Measurements from ENCODE around the gene PPIP5K1. TPM values are rescaled to one million over a fixed set of nuclear protein-coding genes. Genes with fewer than 3 reads are reported as not detected.

PPIP5K1 gene
- total and polyA plus RNA-seq, 7 donors, result 4.5 to 37.3 (median 19.3) TPM

DNA sequence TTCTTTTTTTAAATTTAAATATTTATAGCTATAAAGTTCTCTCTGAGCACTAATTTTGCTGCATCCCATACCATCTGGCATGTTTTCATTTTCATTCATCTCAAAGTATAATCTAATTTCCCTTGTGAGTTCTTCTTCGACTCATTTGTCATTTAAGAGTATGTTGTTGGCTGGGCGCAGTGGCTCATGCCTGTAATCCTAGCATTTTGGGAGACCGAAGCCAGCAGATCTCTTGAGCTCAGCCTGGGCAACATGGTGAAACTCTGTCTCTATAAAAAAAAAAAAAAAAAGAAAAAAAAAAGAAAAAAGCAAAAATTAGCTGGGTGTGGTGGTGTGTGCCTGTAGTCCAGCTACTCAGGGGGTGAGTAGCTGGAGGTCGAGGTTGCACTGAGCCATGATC, 37.8 kb downstream of the PPIP5K1 start:
- no peak for ATAC-seq
- intact Hi-C loops (cut with DNase I), result no loop called here
- Histone ChIP-seq H3K9me3 (peaks cover 4% of the 10 kb centered on the region), H3K27me3 (ENCODE audit: insufficient read depth in 3 of 3, low read length in 2 of 3) (no peaks in the 10 kb centered on the region), H3K36me3 (ENCODE audit: insufficient read depth in 1 of 2, low read depth in 1 of 2) (peaks cover 0 to 50% of the 10 kb centered on the region in 2 donors), H3K4me1 (no peaks in the 10 kb centered on the region), H3K27ac (no peak overlapping the region), H3K4me3 (no peak overlapping the region)
- TF ChIP-seq, protein P1, sequence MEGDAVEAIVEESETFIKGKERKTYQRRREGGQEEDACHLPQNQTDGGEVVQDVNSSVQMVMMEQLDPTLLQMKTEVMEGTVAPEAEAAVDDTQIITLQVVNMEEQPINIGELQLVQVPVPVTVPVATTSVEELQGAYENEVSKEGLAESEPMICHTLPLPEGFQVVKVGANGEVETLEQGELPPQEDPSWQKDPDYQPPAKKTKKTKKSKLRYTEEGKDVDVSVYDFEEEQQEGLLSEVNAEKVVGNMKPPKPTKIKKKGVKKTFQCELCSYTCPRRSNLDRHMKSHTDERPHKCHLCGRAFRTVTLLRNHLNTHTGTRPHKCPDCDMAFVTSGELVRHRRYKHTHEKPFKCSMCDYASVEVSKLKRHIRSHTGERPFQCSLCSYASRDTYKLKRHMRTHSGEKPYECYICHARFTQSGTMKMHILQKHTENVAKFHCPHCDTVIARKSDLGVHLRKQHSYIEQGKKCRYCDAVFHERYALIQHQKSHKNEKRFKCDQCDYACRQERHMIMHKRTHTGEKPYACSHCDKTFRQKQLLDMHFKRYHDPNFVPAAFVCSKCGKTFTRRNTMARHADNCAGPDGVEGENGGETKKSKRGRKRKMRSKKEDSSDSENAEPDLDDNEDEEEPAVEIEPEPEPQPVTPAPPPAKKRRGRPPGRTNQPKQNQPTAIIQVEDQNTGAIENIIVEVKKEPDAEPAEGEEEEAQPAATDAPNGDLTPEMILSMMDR (IDR thresholded peaks at IDR 0.05), result no peak
- 85 to 92% (median 90%) methylated on average over 4 of the region's 4 CpGs for WGBS, 3 donors
- no peak for DNase-seq

DNA sequence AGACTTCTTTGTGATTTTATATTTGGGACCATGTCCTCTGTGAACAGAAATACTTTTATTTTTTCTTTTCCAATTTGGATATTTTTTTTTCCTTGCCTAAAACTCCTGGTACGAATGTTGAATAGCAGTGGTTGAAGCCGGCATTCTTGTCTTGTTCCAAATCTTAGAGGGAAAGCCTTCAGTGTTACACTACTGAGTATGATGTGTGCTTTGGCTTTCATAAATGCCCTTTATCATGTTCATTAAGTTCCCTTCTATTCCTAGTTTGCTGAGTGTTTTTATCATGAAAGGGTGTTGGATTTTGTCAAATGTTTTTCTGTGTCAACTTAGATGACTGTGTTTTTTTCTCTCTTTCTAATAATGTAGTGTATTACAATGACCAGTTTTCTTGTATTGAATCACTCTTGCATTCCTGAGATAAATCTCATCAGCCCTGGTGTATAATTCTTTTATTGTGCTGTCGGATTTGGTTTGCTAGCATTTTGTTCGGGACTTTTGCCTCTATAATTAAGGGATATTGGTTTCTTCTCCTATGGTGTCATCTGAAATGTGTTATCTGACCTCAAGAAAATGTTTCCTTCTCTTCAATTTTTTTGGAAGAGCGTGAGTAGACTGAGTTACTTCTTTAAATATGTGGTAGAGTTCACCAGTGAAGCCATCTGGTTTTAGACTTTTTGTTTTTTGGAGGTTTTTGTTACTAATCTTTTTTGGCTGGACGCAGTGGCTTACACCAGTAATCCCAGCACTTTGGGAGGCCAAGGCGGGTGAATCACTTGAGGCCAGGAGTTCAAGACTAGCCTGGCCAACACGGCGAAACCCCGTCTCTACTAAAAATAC, 39.3 kb downstream of the PPIP5K1 start:
- ATAC-seq, result no peak
- WGBS, 3 donors, result 61 to 75% (median 70%) methylated on average over 10 of the region's 10 CpGs
- peak in 1 of 2 donors; percentile 30 for DNase-seq
- TF ChIP-seq, protein P1 (IDR thresholded peaks at IDR 0.05), result no peak
- Histone ChIP-seq H3K36me3 (ENCODE audit: insufficient read depth in 1 of 2, low read depth in 1 of 2) (peaks cover 0 to 38% of the 10 kb centered on the region in 2 donors), H3K27me3 (ENCODE audit: insufficient read depth in 3 of 3, low read length in 2 of 3) (no peaks in the 10 kb centered on the region), H3K9me3 (peaks cover 4% of the 10 kb centered on the region), H3K27ac (no peak overlapping the region), H3K4me3 (no peak overlapping the region), H3K4me1 (no peaks in the 10 kb centered on the region)
- intact Hi-C loops (cut with DNase I), result no loop called here

DNA sequence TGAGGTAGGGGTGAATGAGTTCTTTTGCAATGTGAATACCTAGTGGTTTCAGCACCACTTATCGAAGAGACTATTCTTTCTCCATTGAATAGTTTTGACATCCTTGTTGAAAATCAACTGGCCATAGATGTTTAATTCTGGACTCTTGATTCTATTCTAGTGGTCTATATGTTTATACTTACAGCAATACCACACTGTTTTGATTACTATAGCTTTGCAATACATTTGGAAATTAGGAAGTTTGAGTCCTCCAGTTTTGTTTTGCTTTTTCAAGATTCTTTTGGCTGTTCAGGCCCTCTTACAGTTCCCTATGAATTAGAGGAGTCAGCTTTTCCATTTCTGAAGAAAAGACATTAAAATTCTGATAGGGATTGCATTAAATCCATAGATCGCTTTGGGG, 42.5 kb downstream of the PPIP5K1 start:
- H3K9me3 ChIP-seq, result peaks cover 4% of the 10 kb centered on the region
- H3K4me3 ChIP-seq, result no peak overlapping the region
- no peak overlapping the region for H3K27ac ChIP-seq
- no peaks in the 10 kb centered on the region for H3K4me1 ChIP-seq
- no peaks in the 10 kb centered on the region for H3K27me3 ChIP-seq (ENCODE audit: insufficient read depth in 3 of 3, low read length in 2 of 3)
- peaks cover 0 to 16% of the 10 kb centered on the region in 2 donors for H3K36me3 ChIP-seq (ENCODE audit: insufficient read depth in 1 of 2, low read depth in 1 of 2)
- intact Hi-C loops (cut with DNase I), result no loop called here
- TF ChIP-seq, protein P1 (IDR thresholded peaks at IDR 0.05), result no peak
- ATAC-seq (no peak), DNase-seq (no peak)
- 97 to 100% (median 99%) methylated on average over 2 of the region's 2 CpGs for WGBS, 3 donors

DNA sequence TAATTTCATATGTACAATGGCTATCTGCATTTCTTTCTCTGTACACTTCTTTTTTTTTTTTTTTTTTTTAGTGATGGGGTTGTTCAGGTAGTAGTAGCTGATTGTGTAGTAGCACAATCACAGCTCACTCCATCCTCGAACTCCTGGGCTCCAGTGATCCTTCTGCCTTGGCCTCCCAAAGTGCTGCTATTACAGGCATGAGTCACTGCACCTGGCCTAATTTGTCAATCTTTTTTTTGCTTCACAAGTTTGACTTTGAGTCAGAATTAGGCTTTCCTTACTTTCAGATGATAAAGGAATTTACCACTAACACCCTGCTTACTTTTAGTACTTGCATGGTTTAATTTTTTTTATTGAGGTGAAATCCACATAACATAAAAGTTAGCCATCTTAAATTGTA, 44.6 kb downstream of the PPIP5K1 start:
- WGBS, 3 donors, result 41 to 63% (median 56%) methylated on average over 1 of the region's 1 CpG
- no peak for DNase-seq
- H3K9me3 ChIP-seq, result peaks cover 4% of the 10 kb centered on the region
- intact Hi-C loops (cut with DNase I), result no loop called here
- no peaks in the 10 kb centered on the region for H3K27me3 ChIP-seq (ENCODE audit: insufficient read depth in 3 of 3, low read length in 2 of 3)
- ATAC-seq, result no peak
- peaks cover 0 to 16% of the 10 kb centered on the region in 2 donors for H3K36me3 ChIP-seq (ENCODE audit: insufficient read depth in 1 of 2, low read depth in 1 of 2)
- no peak overlapping the region for H3K4me3 ChIP-seq
- TF ChIP-seq, protein P1 (IDR thresholded peaks at IDR 0.05), result no peak
- H3K4me1 ChIP-seq, result no peaks in the 10 kb centered on the region
- H3K27ac ChIP-seq, result no peak overlapping the region
